ENCODE results near the gene METTL8. TPM values are rescaled to one million over a fixed set of nuclear protein-coding genes. Genes with fewer than 3 reads are reported as not detected.
A peak's percentile ranks its signal among the peaks of the same experiment; 100 is the strongest.
"Not testable (repeated sequence)": the region's sequence is repeated elsewhere in the genome, so short reads cannot be mapped to it uniquely, and the experiment has no call there.

The METTL8 gene
- total and polyA plus RNA-seq, 2 experiments from 2014 or later = 60.9 to 64.3 TPM

- Histone ChIP-seq H3K27ac (ENCODE audit: low read depth) (peak overlapping the region; percentile 96), H3K36me3 (ENCODE audit: insufficient read depth) (peaks cover 5% of the 10 kb centered on the region; the same call in 1 of the 2 replicates), H3K4me3 (0 out of 2 replicates have a peak overlapping the region, but pooled peaks have one; percentile 0), H3K4me2 (peak overlapping the region; percentile 1), H2AFZ (no peak overlapping the region), H3K27me3 (ENCODE audit: insufficient read depth) (no peaks in the 10 kb centered on the region), H3K9me2 (ENCODE audit: insufficient read depth) (0 out of 2 replicates have a peak, but pooled peaks cover 2% of the 10 kb centered on the region), H3K79me2 (replicated peaks; ENCODE audit: insufficient read depth) (no peaks in the 10 kb centered on the region), H3F3A (replicated peaks; ENCODE audit: low read depth) (peaks cover 20% of the 10 kb centered on the region), H4K20me1 (replicated peaks; ENCODE audit: insufficient read depth) (no peaks in the 10 kb centered on the region), H3K4me1 (ENCODE audit: insufficient read depth) (peaks cover 44% of the 10 kb centered on the region)
- TF ChIP-seq STAT1 (IDR thresholded peaks at IDR 0.05; ENCODE audit: unreplicated experiment) (no peak), CREB1 (CRISPR knock-in tag; IDR thresholded peaks at IDR 0.05; ENCODE audit: low read depth) (peak; percentile 76)
- peaks cover 28% of the 10 kb centered on the region for H3K27me3 Mint-ChIP-seq (ENCODE audit: insufficient read depth, low read depth, poor library complexity)
- H3K4me1 Mint-ChIP-seq = peaks cover 68% of the 10 kb centered on the region
- DNase-seq (ENCODE audit: low spot score) = peak; percentile 65
- peak; percentile 42 for ATAC-seq
- H3K27ac Mint-ChIP-seq = peak overlapping the region; percentile 99
- peaks cover 44% of the 10 kb centered on the region for H3K9me3 Mint-ChIP-seq
- H3K4me3 Mint-ChIP-seq = peak overlapping the region; percentile 14; the same call in 2 of the 3 replicates
- H3K36me3 Mint-ChIP-seq (ENCODE audit: low read depth) = peaks cover 46% of the 10 kb centered on the region
These were observed 118.0 kb downstream of the METTL8 start for GRCh38 chr2:171315781-171316180.

- H3K27me3 Mint-ChIP-seq (ENCODE audit: insufficient read depth, low read depth, poor library complexity) = peaks cover 22% of the 10 kb centered on the region
- not testable (repeated sequence) for ATAC-seq; H3K4me3 ChIP-seq; H4K20me1 ChIP-seq (replicated peaks; ENCODE audit: insufficient read depth); H3K9me2 ChIP-seq (ENCODE audit: insufficient read depth); H2AFZ ChIP-seq; H3K4me2 ChIP-seq; H3K27me3 ChIP-seq (ENCODE audit: insufficient read depth); H3K27ac Mint-ChIP-seq; H3K36me3 ChIP-seq (ENCODE audit: insufficient read depth); H3K79me2 ChIP-seq (replicated peaks; ENCODE audit: insufficient read depth); DNase-seq (ENCODE audit: low spot score); H3K4me3 Mint-ChIP-seq; H3K27ac ChIP-seq (ENCODE audit: low read depth)
- H3K36me3 Mint-ChIP-seq (ENCODE audit: low read depth) = peaks cover 48% of the 10 kb centered on the region
- peaks cover 19% of the 10 kb centered on the region for H3F3A ChIP-seq (replicated peaks; ENCODE audit: low read depth)
- peaks cover 32% of the 10 kb centered on the region for H3K4me1 Mint-ChIP-seq
- peaks cover 51% of the 10 kb centered on the region for H3K9me3 Mint-ChIP-seq
- H3K4me1 ChIP-seq (ENCODE audit: insufficient read depth) = peaks cover 21% of the 10 kb centered on the region
These were observed 121.6 kb downstream of the METTL8 start for GRCh38 chr2:171312182-171312581.

- ATAC-seq = not testable (repeated sequence)
These were observed 122.2 kb downstream of the METTL8 start for GRCh38 chr2:171311589-171311988.

GRCh38 chr2:171310889-171311288 is 122.9 kb downstream of the METTL8 start:
- H3K9me2 ChIP-seq (ENCODE audit: insufficient read depth) = peaks cover 6% of the 10 kb centered on the region; the same call in 1 of the 2 replicates
- Mint-ChIP-seq H3K4me1 (peaks cover 19% of the 10 kb centered on the region), H3K27ac (no peak overlapping the region), H3K36me3 (ENCODE audit: low read depth) (peaks cover 48% of the 10 kb centered on the region), H3K9me3 (peaks cover 51% of the 10 kb centered on the region), H3K4me3 (no peak overlapping the region), H3K27me3 (ENCODE audit: insufficient read depth, low read depth, poor library complexity) (peaks cover 18% of the 10 kb centered on the region)
- peaks cover 19% of the 10 kb centered on the region for H3F3A ChIP-seq (replicated peaks; ENCODE audit: low read depth)
- DNase-seq (ENCODE audit: low spot score) (no peak), ATAC-seq (no peak)
- no peaks in the 10 kb centered on the region for H3K79me2 ChIP-seq (replicated peaks; ENCODE audit: insufficient read depth)
- no peak overlapping the region for H3K4me2 ChIP-seq
- H3K4me1 ChIP-seq (ENCODE audit: insufficient read depth) = peaks cover 18% of the 10 kb centered on the region
- H3K4me3 ChIP-seq = no peak overlapping the region
- peaks cover 9% of the 10 kb centered on the region; the same call in 1 of the 2 replicates for H3K36me3 ChIP-seq (ENCODE audit: insufficient read depth)
- no peaks in the 10 kb centered on the region for H4K20me1 ChIP-seq (replicated peaks; ENCODE audit: insufficient read depth)
- H3K27ac ChIP-seq (ENCODE audit: low read depth) = no peak overlapping the region
- no peaks in the 10 kb centered on the region for H3K27me3 ChIP-seq (ENCODE audit: insufficient read depth)
- H2AFZ ChIP-seq = no peak overlapping the region
- TF ChIP-seq POLR2AphosphoS5 (IDR thresholded peaks at IDR 0.05; ENCODE audit: low read depth) = no peak
- TF ChIP-seq EZH2phosphoT487 (IDR thresholded peaks at IDR 0.05; ENCODE audit: unreplicated experiment) = no peak
- no peak for TF ChIP-seq NANOG (IDR thresholded peaks at IDR 0.05; ENCODE audit: borderline replicate concordance)
- no peak for TF ChIP-seq JUNB (IDR thresholded peaks at IDR 0.05; ENCODE audit: unreplicated experiment)
- no peak for TF ChIP-seq STAT1 (IDR thresholded peaks at IDR 0.05; ENCODE audit: unreplicated experiment)
- no peak for TF ChIP-seq ETS1 (IDR thresholded peaks at IDR 0.05)
- no peak for TF ChIP-seq CREB1 (CRISPR knock-in tag; IDR thresholded peaks at IDR 0.05; ENCODE audit: low read depth)
- no peak for TF ChIP-seq EZH2 (IDR thresholded peaks at IDR 0.05; ENCODE audit: low read depth, unreplicated experiment)
- no peak for TF ChIP-seq REST (IDR thresholded peaks at IDR 0.05; ENCODE audit: unreplicated experiment)
- no peak for TF ChIP-seq ZNF331 (CRISPR knock-in tag; IDR thresholded peaks at IDR 0.05; ENCODE audit: low read depth)

More at GRCh38 chr2:171311589-171311988, 122.2 kb downstream of the METTL8 start:
- not testable (repeated sequence) for H3K4me3 ChIP-seq; H3K4me3 Mint-ChIP-seq; H3K9me2 ChIP-seq (ENCODE audit: insufficient read depth); H3K27ac Mint-ChIP-seq; H3K36me3 ChIP-seq (ENCODE audit: insufficient read depth); H3K27me3 ChIP-seq (ENCODE audit: insufficient read depth); H2AFZ ChIP-seq; H3K4me2 ChIP-seq; H3K27ac ChIP-seq (ENCODE audit: low read depth); H3K79me2 ChIP-seq (replicated peaks; ENCODE audit: insufficient read depth); DNase-seq (ENCODE audit: low spot score); H4K20me1 ChIP-seq (replicated peaks; ENCODE audit: insufficient read depth)
- Histone ChIP-seq H3K4me1 (ENCODE audit: insufficient read depth) (peaks cover 18% of the 10 kb centered on the region), H3F3A (replicated peaks; ENCODE audit: low read depth) (peaks cover 19% of the 10 kb centered on the region)
- peaks cover 51% of the 10 kb centered on the region for H3K9me3 Mint-ChIP-seq
- H3K27me3 Mint-ChIP-seq (ENCODE audit: insufficient read depth, low read depth, poor library complexity) = peaks cover 19% of the 10 kb centered on the region
- H3K4me1 Mint-ChIP-seq = peaks cover 26% of the 10 kb centered on the region
- H3K36me3 Mint-ChIP-seq (ENCODE audit: low read depth) = peaks cover 48% of the 10 kb centered on the region
